ENCODE measurements around the gene LRMDA.

DNA sequence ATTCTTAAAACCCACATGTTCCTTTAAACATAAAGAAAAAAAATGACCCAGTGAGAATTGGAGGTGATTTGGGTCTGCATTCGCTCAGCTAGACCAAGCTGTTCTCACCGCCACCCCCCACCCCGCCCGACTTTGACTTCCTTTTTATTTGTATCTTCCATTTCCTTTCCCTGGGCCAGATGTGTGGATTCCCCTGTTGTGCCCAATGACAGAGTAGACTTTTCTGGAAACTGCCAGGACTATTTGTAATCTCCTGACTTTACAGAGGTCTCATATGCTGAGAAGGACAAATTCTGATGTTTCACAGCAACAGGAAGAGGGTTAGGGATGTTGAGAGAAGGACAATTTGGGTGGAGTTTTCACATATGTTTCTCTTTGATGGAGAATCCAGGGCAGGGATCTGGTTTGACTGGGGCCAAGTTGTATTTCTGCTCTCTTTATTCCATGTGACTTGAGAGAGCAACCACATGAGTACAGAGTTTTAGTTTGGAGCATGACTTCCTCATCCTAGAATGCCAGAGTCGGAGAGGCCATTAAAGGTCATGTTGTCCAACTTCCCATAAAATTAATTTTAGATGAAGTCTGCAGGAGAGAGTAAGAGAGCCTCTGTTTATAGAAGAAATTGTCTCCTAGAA, 1023.2 kb downstream of the LRMDA start:
- TF ChIP-seq, protein P1, sequence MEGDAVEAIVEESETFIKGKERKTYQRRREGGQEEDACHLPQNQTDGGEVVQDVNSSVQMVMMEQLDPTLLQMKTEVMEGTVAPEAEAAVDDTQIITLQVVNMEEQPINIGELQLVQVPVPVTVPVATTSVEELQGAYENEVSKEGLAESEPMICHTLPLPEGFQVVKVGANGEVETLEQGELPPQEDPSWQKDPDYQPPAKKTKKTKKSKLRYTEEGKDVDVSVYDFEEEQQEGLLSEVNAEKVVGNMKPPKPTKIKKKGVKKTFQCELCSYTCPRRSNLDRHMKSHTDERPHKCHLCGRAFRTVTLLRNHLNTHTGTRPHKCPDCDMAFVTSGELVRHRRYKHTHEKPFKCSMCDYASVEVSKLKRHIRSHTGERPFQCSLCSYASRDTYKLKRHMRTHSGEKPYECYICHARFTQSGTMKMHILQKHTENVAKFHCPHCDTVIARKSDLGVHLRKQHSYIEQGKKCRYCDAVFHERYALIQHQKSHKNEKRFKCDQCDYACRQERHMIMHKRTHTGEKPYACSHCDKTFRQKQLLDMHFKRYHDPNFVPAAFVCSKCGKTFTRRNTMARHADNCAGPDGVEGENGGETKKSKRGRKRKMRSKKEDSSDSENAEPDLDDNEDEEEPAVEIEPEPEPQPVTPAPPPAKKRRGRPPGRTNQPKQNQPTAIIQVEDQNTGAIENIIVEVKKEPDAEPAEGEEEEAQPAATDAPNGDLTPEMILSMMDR (IDR thresholded peaks at IDR 0.05), result no peak
- TF ChIP-seq POLR2AphosphoS5 (IDR thresholded peaks at IDR 0.05) (no peak), POLR2A (IDR thresholded peaks at IDR 0.05) (no peak)
